ENCODE results near the gene TMEM129.

Gene TMEM129

GRCh38 chr4:1744552-1744951 lies 23.4 kb upstream of the TMEM129 start:
- no peak for DNase-seq (ENCODE audit: low spot score)

GRCh38 chr4:1743975-1744374 lies 22.9 kb upstream of the TMEM129 start:
- no peak for DNase-seq (ENCODE audit: low spot score)

DNA sequence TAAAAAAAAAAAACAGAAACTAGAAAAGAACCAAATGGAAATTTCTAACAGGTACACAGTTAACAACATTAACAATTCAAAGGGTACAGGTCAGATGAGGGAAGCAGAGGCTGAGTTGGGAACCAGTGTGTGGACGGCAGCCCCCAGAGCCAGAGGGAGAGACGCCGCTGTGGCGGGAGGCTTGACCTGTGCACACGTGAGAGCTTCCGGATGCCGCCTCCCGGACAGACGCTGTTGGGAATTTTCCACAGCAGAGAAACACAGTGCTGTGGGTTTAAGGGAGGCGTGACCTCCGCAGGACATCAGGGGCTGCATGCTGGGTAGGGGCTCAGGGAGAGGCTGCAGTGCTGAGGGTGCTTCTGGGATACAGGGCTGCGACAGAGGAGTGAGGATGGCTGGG lies 22.4 kb upstream of the TMEM129 start:
- DNase-seq (ENCODE audit: low spot score), result no peak

GRCh38 chr4:1741208-1741607 lies 20.1 kb upstream of the TMEM129 start:
- no peak for DNase-seq (ENCODE audit: low spot score)

DNA sequence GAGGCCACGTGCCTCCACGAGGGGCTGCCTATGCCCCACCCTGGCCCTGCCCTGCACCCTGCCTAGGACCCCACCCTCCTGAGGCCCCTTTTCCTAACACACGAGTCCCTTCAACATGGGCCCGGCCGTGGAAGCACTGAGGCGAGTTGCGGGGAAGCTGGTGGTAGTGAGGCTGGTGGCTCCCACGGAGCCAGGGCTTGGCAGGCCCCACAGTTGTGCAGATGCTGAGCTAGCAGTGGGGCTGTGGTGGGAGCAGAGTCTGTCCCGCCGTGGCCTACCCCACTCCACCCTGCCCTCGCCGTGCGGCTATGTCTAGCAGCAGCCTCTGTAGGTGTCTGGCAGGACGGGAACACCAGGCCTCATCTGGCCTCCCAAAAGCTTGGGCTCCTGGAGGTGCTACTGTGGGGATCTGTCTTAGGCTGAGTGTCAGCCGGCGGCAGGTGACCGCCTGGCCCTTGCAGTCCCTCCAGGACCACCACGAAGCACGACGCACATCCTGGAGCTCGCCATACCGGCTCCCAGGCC lies 19.0 kb upstream of the TMEM129 start:
- no peak for DNase-seq (ENCODE audit: low spot score)

GRCh38 chr4:1739358-1739757 lies 18.2 kb upstream of the TMEM129 start:
- DNase-seq (ENCODE audit: low spot score), result no peak

- DNase-seq (ENCODE audit: low spot score), result no peak
Observed at GRCh38 chr4:1738410-1738809, 17.3 kb upstream of the TMEM129 start.

DNA sequence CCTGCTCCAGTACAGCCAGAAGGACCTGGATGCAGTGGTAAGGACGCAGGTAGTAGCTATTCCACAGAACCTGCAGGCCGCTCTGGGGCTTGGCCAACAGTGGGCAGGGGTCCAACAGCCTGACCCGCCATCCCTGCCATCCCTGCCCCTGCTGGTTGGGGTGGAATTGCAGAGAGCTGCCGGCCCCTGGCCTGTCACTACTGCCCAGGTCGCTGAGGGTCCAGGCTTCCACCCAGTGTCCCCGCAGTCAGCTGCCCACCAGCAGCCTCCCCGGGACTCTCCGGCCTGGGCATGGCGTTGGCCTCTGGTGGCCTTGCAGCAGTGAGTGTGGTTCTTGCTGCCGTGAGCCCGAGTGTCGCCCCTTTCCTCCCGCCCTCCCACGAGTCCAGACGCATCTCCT lies 16.5 kb upstream of the TMEM129 start:
- DNase-seq (ENCODE audit: low spot score), result no peak

DNA sequence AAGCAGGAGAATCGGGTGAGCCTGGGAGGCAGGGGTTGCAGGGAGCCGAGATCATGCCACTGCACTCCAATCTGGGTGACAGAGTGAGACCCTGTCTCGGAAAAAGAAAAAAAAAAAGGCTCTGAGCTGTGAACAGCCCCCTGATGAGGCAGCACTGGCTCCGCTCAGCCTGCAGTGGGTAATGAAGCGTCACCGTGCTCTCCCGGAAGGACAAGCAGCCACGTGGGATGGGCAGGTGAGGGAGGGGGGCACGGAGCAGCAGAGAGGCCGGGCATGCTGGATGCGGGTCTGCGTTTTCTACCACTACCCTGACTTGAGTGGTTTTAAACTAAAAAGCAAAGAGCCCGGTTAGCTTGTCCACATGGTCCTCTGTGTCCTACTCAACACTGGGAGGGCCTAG lies 15.7 kb upstream of the TMEM129 start:
- DNase-seq (ENCODE audit: low spot score), result no peak

- no peak for DNase-seq (ENCODE audit: low spot score)
Observed at GRCh38 chr4:1735215-1735614, 14.1 kb upstream of the TMEM129 start.

GRCh38 chr4:1732911-1733310 lies 11.8 kb upstream of the TMEM129 start:
- no peak for DNase-seq (ENCODE audit: low spot score)

DNA sequence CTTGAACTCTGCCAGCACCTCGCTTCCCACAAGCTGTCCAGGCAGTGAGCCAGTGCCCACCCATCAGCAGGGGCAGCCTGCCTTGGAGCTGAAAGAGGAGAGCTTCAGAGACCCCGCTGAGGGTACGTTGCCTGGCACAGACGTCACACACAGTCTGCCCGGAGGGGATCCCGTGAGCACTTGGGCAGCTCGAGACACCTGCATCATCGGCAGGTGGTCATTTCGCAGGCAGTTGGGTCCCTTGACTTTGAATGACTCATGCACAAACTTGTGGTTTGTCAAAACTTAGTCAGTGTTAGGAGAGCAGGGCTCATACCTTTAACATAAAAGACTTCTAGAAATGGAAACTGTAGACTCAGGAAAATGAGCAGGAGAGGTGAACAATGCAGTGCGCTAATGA lies 10.1 kb upstream of the TMEM129 start:
- DNase-seq (ENCODE audit: low spot score), result no peak

DNA sequence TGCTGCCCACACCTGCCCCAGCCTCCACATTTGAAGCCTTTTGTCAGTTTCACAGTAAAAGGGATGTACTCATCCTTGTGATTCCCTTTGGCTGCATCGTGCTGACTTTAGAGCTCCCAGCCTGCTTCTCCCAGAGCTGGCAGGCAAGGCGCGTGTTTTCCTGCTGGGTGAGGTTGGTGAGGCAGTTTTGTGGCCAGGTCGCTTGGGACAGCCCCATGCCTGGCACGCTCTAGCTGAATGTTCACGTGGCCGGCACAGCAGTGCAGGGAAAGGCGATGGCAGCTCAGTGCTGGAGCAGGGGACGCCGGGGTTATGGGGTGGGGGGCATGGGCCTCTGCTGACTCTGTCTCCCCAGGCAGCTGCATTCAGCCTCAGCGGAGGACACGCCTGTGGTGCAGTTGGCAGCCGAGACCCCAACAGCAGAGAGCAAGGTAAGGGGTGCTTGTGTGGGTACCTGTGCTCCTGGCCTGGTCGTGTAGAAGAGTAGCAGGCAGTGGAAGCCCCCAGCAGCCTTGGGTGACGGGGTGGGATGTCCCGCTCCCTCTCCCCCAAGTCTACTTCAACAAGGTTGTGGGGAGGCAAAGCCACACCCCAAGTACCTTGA lies 9.5 kb upstream of the TMEM129 start:
- DNase-seq (ENCODE audit: low spot score), result no peak

GRCh38 chr4:1728061-1728980 lies 7.2 kb upstream of the TMEM129 start:
- DNase-seq (ENCODE audit: low spot score), result no peak

GRCh38 chr4:1727117-1728031 lies 6.3 kb upstream of the TMEM129 start:
- no peak for DNase-seq (ENCODE audit: low spot score)

DNA sequence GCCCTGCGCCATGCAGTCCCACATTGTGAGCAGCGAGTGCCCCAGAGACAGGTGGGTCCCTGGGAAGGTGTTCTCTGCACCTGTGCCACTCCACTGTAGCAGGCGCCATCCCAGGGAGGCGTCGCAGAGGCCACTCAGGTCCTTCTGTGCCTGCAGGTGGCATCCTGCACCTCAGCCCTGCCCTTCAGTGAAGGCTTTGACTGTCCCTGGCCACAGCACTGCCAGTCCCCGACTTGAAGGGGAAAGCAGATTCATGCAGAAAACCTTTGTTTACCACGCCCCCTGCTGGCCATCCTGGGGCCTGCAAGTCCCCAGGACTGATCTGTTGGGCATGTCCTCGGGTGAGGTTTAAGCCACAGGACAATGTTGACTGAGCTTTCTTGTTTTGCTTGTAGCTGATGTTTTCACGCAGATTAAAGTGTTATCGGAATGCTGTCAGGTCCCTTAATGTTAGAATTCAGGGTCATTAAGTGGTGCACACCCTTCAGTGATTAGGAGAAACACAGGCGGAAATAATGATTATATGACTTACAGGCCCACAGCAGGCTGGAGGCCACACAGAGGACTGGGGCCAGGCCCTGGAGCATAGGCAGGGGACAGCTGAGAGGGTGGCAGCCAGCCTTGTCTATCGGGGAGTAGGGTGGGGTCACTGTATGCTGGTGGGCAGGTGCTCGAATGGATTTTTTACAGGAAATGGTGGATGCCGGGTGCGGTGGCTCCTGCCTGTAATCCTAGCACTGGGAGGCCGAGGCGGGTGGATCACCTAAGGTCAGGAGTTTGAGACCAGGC lies 5.2 kb upstream of the TMEM129 start:
- DNase-seq (ENCODE audit: low spot score), result peak; percentile 84

DNA sequence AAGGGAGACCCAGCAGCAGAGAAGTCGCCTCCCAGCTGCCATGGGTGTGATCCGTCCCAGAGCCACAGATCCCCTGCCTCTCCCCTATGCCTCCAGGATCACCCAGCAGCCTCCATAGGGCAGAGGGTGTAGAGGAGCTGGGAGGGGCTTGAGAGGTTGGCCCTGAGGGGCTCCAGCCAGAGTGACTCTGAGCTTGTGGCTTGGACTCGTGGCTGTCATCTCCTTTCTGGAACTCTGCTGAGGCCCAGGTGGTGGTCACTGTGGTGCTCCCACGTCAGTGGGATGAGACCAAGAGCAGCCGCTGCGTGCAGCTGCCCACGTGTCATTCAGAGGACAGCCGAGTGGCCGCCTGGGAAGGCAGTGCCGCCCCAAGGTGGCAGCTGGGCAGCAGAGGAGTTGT lies 4.4 kb upstream of the TMEM129 start:
- no peak for DNase-seq (ENCODE audit: low spot score)

DNA sequence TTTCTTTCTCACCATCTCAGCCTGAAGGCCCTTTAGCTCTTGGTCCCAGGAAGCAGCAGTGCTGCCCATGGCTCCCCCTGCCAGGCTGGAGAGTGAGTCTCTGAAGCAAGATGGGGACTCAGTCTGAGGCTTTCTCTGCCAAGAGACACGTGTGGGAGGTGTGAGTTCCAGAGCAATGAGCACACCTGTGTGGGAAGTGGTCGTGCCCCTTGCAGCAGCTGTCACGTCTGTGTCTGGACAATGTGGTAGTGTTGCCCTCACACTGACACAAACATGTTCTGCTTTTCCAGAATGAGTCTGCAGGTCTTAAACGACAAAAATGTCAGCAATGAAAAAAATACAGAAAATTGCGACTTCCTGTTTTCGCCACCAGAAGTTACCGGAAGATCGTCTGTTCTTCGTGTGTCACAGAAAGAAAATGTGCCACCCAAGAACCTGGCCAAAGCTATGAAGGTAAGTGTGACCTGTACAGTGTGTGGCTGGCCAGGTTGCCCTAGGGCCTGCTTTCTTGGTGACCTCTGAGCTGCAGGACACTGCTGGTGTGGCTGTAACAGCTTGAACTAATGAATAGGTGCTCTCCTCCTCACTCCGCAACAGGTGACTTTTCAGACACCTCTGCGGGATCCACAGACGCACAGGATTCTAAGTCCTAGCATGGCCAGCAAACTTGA lies 2.1 kb upstream of the TMEM129 start:
- DNase-seq (ENCODE audit: low spot score), result no peak

- no peak for DNase-seq (ENCODE audit: low spot score)
Observed at GRCh38 chr4:1722551-1723118, 1.5 kb upstream of the TMEM129 start.

All from putamen (tissue), 1 donor.